K562 (cell line): ENCODE measurements around the gene UBE2J2. TPM values are rescaled to one million over a fixed set of nuclear protein-coding genes. Genes with fewer than 3 reads are reported as not detected.
A peak's percentile ranks its signal among the peaks of the same experiment; 100 is the strongest.

Experiments
- CBX2 ChIP-seq: fragments of 200-600 bp; sonication (generic); IDR thresholded peaks from one replicate; pipeline ENCODE4 v1.6.1; 2012; ENCODE audit warnings: mild to moderate bottlenecking, low read length, inconsistent platforms; ENCODE audit not compliant: insufficient read depth, poor library complexity, severe bottlenecking
- DEAF1 ChIP-seq: fragments of 450-650 bp; formaldehyde crosslinking; IDR thresholded peaks from 2 replicates; pipeline ENCODE4 v1.4.0; 2020; ENCODE audit warnings: mild to moderate bottlenecking, moderate library complexity
- DMBX1 ChIP-seq: fragments of 250-450 bp; sonication (Bioruptor Pico); IDR thresholded peaks from 2 replicates; pipeline ENCODE4 v1.8.0; 2022; ENCODE audit warnings: inconsistent platforms, mild to moderate bottlenecking, moderate library complexity, borderline replicate concordance
- GMEB1 ChIP-seq: fragments of 250-450 bp; sonication (Bioruptor Pico); IDR thresholded peaks from 2 replicates; pipeline ENCODE4 v1.4.0; 2020; ENCODE audit warnings: mild to moderate bottlenecking
- MTA2 ChIP-seq: fragments of 450-650 bp; IDR thresholded peaks from 2 replicates; pipeline ENCODE4 v1.6.1; 2016; ENCODE audit warnings: low read depth
- OTX1 ChIP-seq: fragments of 450-650 bp; formaldehyde crosslinking; IDR thresholded peaks from 2 replicates; pipeline ENCODE4 v1.4.0; 2022; ENCODE audit warnings: mild to moderate bottlenecking
- RB1 ChIP-seq: fragments of 450-650 bp; IDR thresholded peaks from 2 replicates; pipeline ENCODE4 v1.6.1; 2017; ENCODE audit warnings: low read depth, mild to moderate bottlenecking
- SIN3A ChIP-seq, 2 experiments: fragments of 150-350 bp in 1 of 2; IDR thresholded peaks; 2 replicates each; pipeline ENCODE4 v1.6.1; 2011 to 2016; ENCODE audit warnings: borderline replicate concordance in 2 of 2, low read depth in 2 of 2, low read length in 2 of 2, mild to moderate bottlenecking in 2 of 2, moderate library complexity in 2 of 2; ENCODE audit not compliant: control insufficient read depth in 1 of 2
- SMC3 ChIP-seq: conservative IDR thresholded peaks from 2 replicates; pipeline ENCODE4 v1.6.1; 2011; ENCODE audit warnings: low read depth, low read length, improper control_type of control experiment; ENCODE audit not compliant: insufficient read depth
- SREBF2 ChIP-seq: sonication (generic); formaldehyde crosslinking; IDR thresholded peaks from 2 replicates; pipeline ENCODE4 v1.4.0; 2020; ENCODE audit warnings: mild to moderate bottlenecking, missing genetic modification reagents
- ZBTB1 ChIP-seq: sonication (generic); formaldehyde crosslinking; IDR thresholded peaks from 2 replicates; pipeline ENCODE4 v1.8.1; 2023; ENCODE audit warnings: missing genetic modification reagents, low read depth, mild to moderate bottlenecking, borderline replicate concordance
- ZBTB5 ChIP-seq: fragments of 450-650 bp; IDR thresholded peaks from 2 replicates; pipeline ENCODE4 v1.6.1; 2017; ENCODE audit warnings: antibody characterized with exemption
- ZNF174 ChIP-seq: fragments of 250-450 bp; sonication (Bioruptor Pico); IDR thresholded peaks from 2 replicates; pipeline ENCODE4 v1.4.0; 2020; ENCODE audit warnings: mild to moderate bottlenecking
- ZNF253 ChIP-seq: fragments of 250-450 bp; sonication (Bioruptor Pico); conservative IDR thresholded peaks from 2 replicates; pipeline ENCODE4 v1.6.1; 2021; ENCODE audit warnings: mild to moderate bottlenecking
- ZNF395 ChIP-seq: fragments of 200-800 bp; sonication (Bioruptor generic); IDR thresholded peaks from 2 replicates; pipeline ENCODE4 v1.6.1; 2017; ENCODE audit warnings: missing genetic modification characterization, missing compliant biosample characterization
- ZNF699 ChIP-seq: fragments of 250-450 bp; sonication (Bioruptor Pico); IDR thresholded peaks from 2 replicates; pipeline ENCODE4 v1.8.0; 2021; ENCODE audit warnings: mild to moderate bottlenecking, moderate library complexity; ENCODE audit not compliant: insufficient replicate concordance
- polyA plus RNA-seq, 8 experiments: library from polyadenylated mRNA; depleted of rRNA in 4 of 8; stranded (reverse) in 5 of 8; unstranded in 3 of 8; fragments of >200 nt; fragmentation: Nextera tagmentation in 2 of 8; fragmentation: Illumina TruSeq in 1 of 8; extraction: Ambion mirVana in 2 of 8; extraction: Trizol in 1 of 8; gene quantifications; 2 replicates each; pipeline versions ENCODE4 v1.2.1 to v1.2.3, GENCODE V29; 2011 to 2014; ENCODE audit warnings: inconsistent platforms in 1 of 8, missing spikeins in 1 of 8
- total RNA-seq, 7 experiments: library from RNA; depleted of rRNA in 6 of 7; stranded (reverse); fragments of >200 nt in 6 of 7; fragmentation: Illumina TruSeq in 2 of 7; extraction: Trizol in 2 of 7; gene quantifications; 2 replicates each; pipeline versions ENCODE4 v1.2.1 to v1.2.3, GENCODE V29; 2011 to 2021; ENCODE audit warnings: low replicate concordance in 1 of 7

Gene UBE2J2
- total and polyA plus RNA-seq, 9 of the 15 experiments (the other 6 are each of a cell fraction or from before 2014, with no cell fraction given) = 0.93 to 112 (median 75.5) TPM

- TF ChIP-seq GMEB1 (CRISPR knock-in tag) (peak; percentile 58), CBX2 (no peak), ZNF253 (no peak), DEAF1 (no peak), ZNF174 (CRISPR knock-in tag) (no peak), DMBX1 (CRISPR knock-in tag) (no peak), SMC3 (no peak), ZNF699 (no peak), OTX1 (CRISPR knock-in tag) (no peak), SREBF2 (CRISPR knock-in tag) (no peak), ZBTB5 (no peak), RB1 (peak; percentile 96), SIN3A (IDR thresholded peaks at IDR 0.05; ENCODE audit: borderline replicate concordance in 2 of 2, control insufficient read depth in 1 of 2, low read depth in 2 of 2, low read length in 2 of 2) (peak; percentile 78 to 97), MTA2 (no peak), ZNF395 (CRISPR knock-in tag) (peak; percentile 86), ZBTB1 (0 out of 2 replicates have a peak, but pooled peaks have one; percentile 26)
Observed at GRCh38 chr1:1307923-1308755, 34.5 kb upstream of the UBE2J2 start, which contains the start of the genes ACAP3 and PUSL1 (continued).
